GM10266 (cell line): ENCODE measurements around the gene ARHGEF39.

ENCODE experiments used
- DNase-seq: peaks from one replicate; pipeline ENCODE4 v3.0.0; 2012; ENCODE audit errors: extremely low spot score
- TF ChIP-seq, protein P1 (sequence below): IDR thresholded peaks from 2 replicates; pipeline ENCODE4 v1.5.1; 2012; ENCODE audit warnings: mild to moderate bottlenecking, low read depth; ENCODE audit not compliant: control insufficient read depth, insufficient read depth; ENCODE audit errors: missing control alignments

The ARHGEF39 gene

GRCh38 chr9:35708146-35708545, 43.2 kb upstream of the ARHGEF39 start:
- TF ChIP-seq, protein P1, sequence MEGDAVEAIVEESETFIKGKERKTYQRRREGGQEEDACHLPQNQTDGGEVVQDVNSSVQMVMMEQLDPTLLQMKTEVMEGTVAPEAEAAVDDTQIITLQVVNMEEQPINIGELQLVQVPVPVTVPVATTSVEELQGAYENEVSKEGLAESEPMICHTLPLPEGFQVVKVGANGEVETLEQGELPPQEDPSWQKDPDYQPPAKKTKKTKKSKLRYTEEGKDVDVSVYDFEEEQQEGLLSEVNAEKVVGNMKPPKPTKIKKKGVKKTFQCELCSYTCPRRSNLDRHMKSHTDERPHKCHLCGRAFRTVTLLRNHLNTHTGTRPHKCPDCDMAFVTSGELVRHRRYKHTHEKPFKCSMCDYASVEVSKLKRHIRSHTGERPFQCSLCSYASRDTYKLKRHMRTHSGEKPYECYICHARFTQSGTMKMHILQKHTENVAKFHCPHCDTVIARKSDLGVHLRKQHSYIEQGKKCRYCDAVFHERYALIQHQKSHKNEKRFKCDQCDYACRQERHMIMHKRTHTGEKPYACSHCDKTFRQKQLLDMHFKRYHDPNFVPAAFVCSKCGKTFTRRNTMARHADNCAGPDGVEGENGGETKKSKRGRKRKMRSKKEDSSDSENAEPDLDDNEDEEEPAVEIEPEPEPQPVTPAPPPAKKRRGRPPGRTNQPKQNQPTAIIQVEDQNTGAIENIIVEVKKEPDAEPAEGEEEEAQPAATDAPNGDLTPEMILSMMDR = no peak

DNA sequence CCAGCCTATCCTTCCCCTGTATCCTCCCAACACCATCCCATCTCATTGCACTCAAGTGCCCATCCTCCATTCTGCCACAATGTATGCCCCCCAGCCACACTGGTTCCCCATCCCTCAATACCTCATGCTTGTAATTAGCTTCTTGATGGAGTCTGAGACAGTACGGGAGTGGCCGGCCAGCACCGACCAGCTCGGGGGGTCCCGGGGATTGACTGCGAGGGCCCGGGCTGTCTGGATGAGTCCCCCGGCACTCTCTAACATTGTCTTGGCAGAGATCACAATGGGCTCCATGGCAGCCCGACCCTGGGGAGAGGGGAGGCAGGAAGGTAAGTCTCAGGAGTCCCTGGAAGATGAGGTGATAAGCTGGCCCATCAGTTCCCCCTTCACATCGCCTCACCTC, 42.0 kb upstream of the ARHGEF39 start:
- TF ChIP-seq, protein P1 = no peak
- DNase-seq = no peak

More at GRCh38 chr9:35708146-35708545, 43.2 kb upstream of the ARHGEF39 start:
- no peak for DNase-seq

- DNase-seq = no peak
These were observed 40.9 kb upstream of the ARHGEF39 start for GRCh38 chr9:35705836-35706430.

GRCh38 chr9:35705372-35705771, 40.4 kb upstream of the ARHGEF39 start:
- no peak for DNase-seq
- TF ChIP-seq, protein P1 = no peak

More at GRCh38 chr9:35705836-35706430, 40.9 kb upstream of the ARHGEF39 start:
- TF ChIP-seq, protein P1 = no peak

GRCh38 chr9:35703906-35704672, 39.1 kb upstream of the ARHGEF39 start:
- TF ChIP-seq, protein P1 = no peak
- DNase-seq = no peak

GRCh38 chr9:35702696-35703095, 37.7 kb upstream of the ARHGEF39 start:
- DNase-seq = no peak
- TF ChIP-seq, protein P1 = no peak

DNA sequence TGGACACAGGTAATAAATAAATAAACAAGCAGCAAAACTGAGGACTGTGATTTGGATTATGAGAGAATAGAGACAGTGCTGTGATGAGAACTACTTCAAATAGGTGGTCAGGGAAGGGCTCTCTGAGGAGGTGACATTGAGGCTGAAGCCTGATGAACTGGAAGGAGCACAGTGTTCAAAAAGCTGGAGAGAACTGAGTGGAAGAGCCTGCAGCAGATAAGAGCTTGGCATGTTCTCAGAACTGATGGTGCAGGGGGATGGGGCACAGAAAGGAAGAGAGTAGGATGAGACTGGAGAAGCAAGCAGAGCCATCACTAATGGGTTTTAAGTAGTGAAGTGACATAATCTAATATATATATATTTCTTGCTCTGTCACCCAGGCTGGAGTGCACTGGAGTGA, 35.9 kb upstream of the ARHGEF39 start:
- DNase-seq = no peak

More for the DNA sequence above, 35.9 kb upstream of the ARHGEF39 start:
- TF ChIP-seq, protein P1 = no peak
